WTC11 (cell line): Measurements from ENCODE around the gene CCDC127. TPM values are rescaled to one million over a fixed set of nuclear protein-coding genes. Genes with fewer than 3 reads are reported as not detected.

ENCODE experiments used
- ATAC-seq: fragments of 200-7000 bp; cut with Tn5 transposase; 2 replicates; pipeline ENCODE4 v1.10.0; 2021; ENCODE audit warnings: mild to moderate bottlenecking, moderate library complexity
- CTCF ChIA-PET: fragments of 300-600 bp; sonication (Branson Sonifier 250); formaldehyde crosslinking; loops from one replicate; lab custom pipeline; 2021; ENCODE audit warnings: antibody characterized with exemption; lab: Charles Lee
- POLR2A ChIA-PET: fragments of 350-600 bp; sonication (Branson Sonifier 250); formaldehyde crosslinking; loops from one replicate; lab custom pipeline; 2021; ENCODE audit warnings: antibody characterized with exemption; lab: Charles Lee
- DNase-seq: peaks from one replicate; pipeline ENCODE4 v3.0.0; 2021; ENCODE audit warnings: low spot score
- H3K27ac Mint-ChIP-seq: 2 replicates; pipeline ENCODE4 v1.8.0; 2021; ENCODE audit warnings: mixed read lengths
- H3K27me3 Mint-ChIP-seq: 2 replicates; pipeline ENCODE4 v1.8.0; 2021; ENCODE audit warnings: low read depth, mild to moderate bottlenecking, moderate library complexity, mixed read lengths
- H3K36me3 Mint-ChIP-seq: 2 replicates; pipeline ENCODE4 v1.8.0; 2021; ENCODE audit warnings: mixed read lengths
- H3K4me1 Mint-ChIP-seq: 2 replicates; pipeline ENCODE4 v1.8.0; 2022; ENCODE audit warnings: mixed read lengths
- H3K4me3 Mint-ChIP-seq: 2 replicates; pipeline ENCODE4 v1.8.0; 2021; ENCODE audit warnings: mild to moderate bottlenecking, moderate library complexity, mixed read lengths
- H3K9me3 Mint-ChIP-seq: 2 replicates; pipeline ENCODE4 v1.8.0; 2021; ENCODE audit warnings: mixed read lengths
- CTCF ChIP-seq: fragments of 200-600 bp; IDR thresholded peaks from 2 replicates; pipeline ENCODE4 v1.8.0; 2022; ENCODE audit warnings: antibody characterized with exemption
- FOXK1 ChIP-seq: sonication (generic); formaldehyde crosslinking; IDR thresholded peaks from 2 replicates; pipeline ENCODE4 v1.8.0; 2022; ENCODE audit warnings: mild to moderate bottlenecking, moderate library complexity, missing genetic modification reagents
- FOXP1 ChIP-seq: sonication (generic); formaldehyde crosslinking; IDR thresholded peaks from 2 replicates; pipeline ENCODE4 v1.8.0; 2022; ENCODE audit warnings: missing genetic modification reagents, mild to moderate bottlenecking, moderate library complexity, borderline replicate concordance
- HMGXB4 ChIP-seq: sonication (generic); formaldehyde crosslinking; IDR thresholded peaks from 2 replicates; pipeline ENCODE4 v1.8.1; 2023; ENCODE audit warnings: mild to moderate bottlenecking, moderate library complexity, missing genetic modification reagents
- JAZF1 ChIP-seq: fragments of 250-450 bp; sonication (Bioruptor Pico); IDR thresholded peaks from 2 replicates; pipeline ENCODE4 v1.9.0; 2021; ENCODE audit warnings: moderate library complexity, mild to moderate bottlenecking, inconsistent platforms
- MAX ChIP-seq: sonication (generic); formaldehyde crosslinking; IDR thresholded peaks from 2 replicates; pipeline ENCODE4 v1.8.0; 2022; ENCODE audit warnings: mild to moderate bottlenecking, missing genetic modification reagents
- NFE2L1 ChIP-seq: sonication (generic); formaldehyde crosslinking; IDR thresholded peaks from 2 replicates; pipeline ENCODE4 v1.8.1; 2023; ENCODE audit warnings: missing genetic modification reagents
- PREB ChIP-seq: sonication (generic); formaldehyde crosslinking; IDR thresholded peaks from 2 replicates; pipeline ENCODE4 v1.8.1; 2022; ENCODE audit warnings: mild to moderate bottlenecking, missing genetic modification reagents, moderate library complexity, borderline replicate concordance
- SP1 ChIP-seq: sonication (generic); formaldehyde crosslinking; conservative IDR thresholded peaks from 2 replicates; pipeline ENCODE4 v1.8.1; 2022; ENCODE audit warnings: missing genetic modification reagents
- USF1 ChIP-seq: sonication (generic); formaldehyde crosslinking; IDR thresholded peaks from 2 replicates; pipeline ENCODE4 v1.8.0; 2022; ENCODE audit warnings: mild to moderate bottlenecking, missing genetic modification reagents
- USF2 ChIP-seq: sonication (generic); formaldehyde crosslinking; IDR thresholded peaks from 2 replicates; pipeline ENCODE4 v1.8.1; 2023; ENCODE audit warnings: mild to moderate bottlenecking, missing genetic modification reagents, moderate library complexity
- ZBTB21 ChIP-seq: sonication (generic); formaldehyde crosslinking; IDR thresholded peaks from 2 replicates; pipeline ENCODE4 v1.8.1; 2023; ENCODE audit warnings: mild to moderate bottlenecking, missing genetic modification reagents, borderline replicate concordance
- ZNF138 ChIP-seq: sonication (generic); formaldehyde crosslinking; conservative IDR thresholded peaks from 2 replicates; pipeline ENCODE4 v1.8.1; 2022; ENCODE audit warnings: mild to moderate bottlenecking, moderate library complexity, missing genetic modification reagents
- ZNF232 ChIP-seq: sonication (generic); formaldehyde crosslinking; IDR thresholded peaks from 2 replicates; pipeline ENCODE4 v1.8.0; 2022; ENCODE audit warnings: mild to moderate bottlenecking, missing genetic modification reagents
- total RNA-seq: library from RNA; stranded (reverse); gene quantifications from 3 replicates; pipeline ENCODE4 v1.2.3, GENCODE V29; 2021

Gene CCDC127
- total RNA-seq, 1 experiment from 2014 or later, result 5.3 TPM

GRCh38 chr5:189486-189885, 28.5 kb downstream of the CCDC127 start:
- CTCF ChIA-PET, result interaction anchor here (1.5 kb wide), 1 partner anchor 13 kb away, joined by 6 read pairs; no protein-coding TSS in a partner anchor
- TF ChIP-seq NFE2L1 (CRISPR knock-in tag) (no peak), ZNF138 (CRISPR knock-in tag) (no peak), JAZF1 (CRISPR knock-in tag) (no peak)
- H3K9me3 Mint-ChIP-seq, result no peaks in the 10 kb centered on the region
- no peaks in the 10 kb centered on the region; the same call in 1 of the 2 replicates for H3K27me3 Mint-ChIP-seq
- POLR2A ChIA-PET, result no interaction called here
- DNase-seq, result no peak
- no peak overlapping the region for H3K4me3 Mint-ChIP-seq
- no peaks in the 10 kb centered on the region for H3K36me3 Mint-ChIP-seq
- H3K27ac Mint-ChIP-seq, result no peak overlapping the region
- no peak for ATAC-seq
- H3K4me1 Mint-ChIP-seq, result peaks cover 8% of the 10 kb centered on the region

- H3K9me3 Mint-ChIP-seq, result no peaks in the 10 kb centered on the region
- peak; percentile 91 for ATAC-seq
- no peaks in the 10 kb centered on the region; the same call in 1 of the 2 replicates for H3K27me3 Mint-ChIP-seq
- DNase-seq, result peak; percentile 94
- H3K4me3 Mint-ChIP-seq, result no peak overlapping the region
- CTCF ChIA-PET, result interaction anchor here (0.5 to 2.2 kb wide), 41 partner anchors 9 to 335 kb away, joined by 3 to 47 read pairs (median 4); partner anchors contain the start of genes CCDC127, PDCD6, PLEKHG4B and SDHA
- peaks cover 8% of the 10 kb centered on the region for H3K4me1 Mint-ChIP-seq
- POLR2A ChIA-PET, result interaction anchor here (0.9 kb wide), 1 partner anchor 30 kb away, joined by 5 read pairs; the partner anchor contains the start of genes CCDC127 and SDHA
- no peak overlapping the region for H3K27ac Mint-ChIP-seq
- TF ChIP-seq PREB (CRISPR knock-in tag) (no peak), FOXP1 (peak; percentile 49; the same call in 1 of the 2 replicates), MAX (CRISPR knock-in tag) (0 out of 2 replicates have a peak, but pooled peaks have one; percentile 45), ZNF232 (no peak), USF2 (CRISPR knock-in tag) (peak; percentile 24; the same call in 1 of the 2 replicates), SP1 (CRISPR knock-in tag) (peak; percentile 74), ZBTB21 (CRISPR knock-in tag) (peak; percentile 35; the same call in 1 of the 2 replicates), HMGXB4 (CRISPR knock-in tag) (0 out of 2 replicates have a peak, but pooled peaks have one; percentile 50), USF1 (CRISPR knock-in tag) (no peak), FOXK1 (CRISPR knock-in tag) (peak; percentile 59; the same call in 1 of the 2 replicates), CTCF (peak; percentile 87)
- H3K36me3 Mint-ChIP-seq, result no peaks in the 10 kb centered on the region
Observed at GRCh38 chr5:188488-189481, 29.2 kb downstream of the CCDC127 start.
